Hematopoietic multipotent progenitor cell treated with erythropoietin and hydrocortisone succinate and interleukin-3 and kit ligand, for 6 days (in vitro differentiated cells): Measurements from ENCODE around the gene TPCN2.

Experiments used
- DNase-seq: peaks from one replicate; pipeline ENCODE4 v3.0.0-alpha.2; 2015

TPCN2 gene

GRCh38 chr11:69040051-69040450 lies 8.7 kb upstream of the TPCN2 start:
- DNase-seq, result no peak

- no peak for DNase-seq
Observed at GRCh38 chr11:69040581-69041260, 8.0 kb upstream of the TPCN2 start.

- DNase-seq, result no peak
Observed at GRCh38 chr11:69041516-69041915, 7.2 kb upstream of the TPCN2 start.

GRCh38 chr11:69044111-69045013 lies 4.4 kb upstream of the TPCN2 start:
- peak; percentile 81 for DNase-seq

DNA sequence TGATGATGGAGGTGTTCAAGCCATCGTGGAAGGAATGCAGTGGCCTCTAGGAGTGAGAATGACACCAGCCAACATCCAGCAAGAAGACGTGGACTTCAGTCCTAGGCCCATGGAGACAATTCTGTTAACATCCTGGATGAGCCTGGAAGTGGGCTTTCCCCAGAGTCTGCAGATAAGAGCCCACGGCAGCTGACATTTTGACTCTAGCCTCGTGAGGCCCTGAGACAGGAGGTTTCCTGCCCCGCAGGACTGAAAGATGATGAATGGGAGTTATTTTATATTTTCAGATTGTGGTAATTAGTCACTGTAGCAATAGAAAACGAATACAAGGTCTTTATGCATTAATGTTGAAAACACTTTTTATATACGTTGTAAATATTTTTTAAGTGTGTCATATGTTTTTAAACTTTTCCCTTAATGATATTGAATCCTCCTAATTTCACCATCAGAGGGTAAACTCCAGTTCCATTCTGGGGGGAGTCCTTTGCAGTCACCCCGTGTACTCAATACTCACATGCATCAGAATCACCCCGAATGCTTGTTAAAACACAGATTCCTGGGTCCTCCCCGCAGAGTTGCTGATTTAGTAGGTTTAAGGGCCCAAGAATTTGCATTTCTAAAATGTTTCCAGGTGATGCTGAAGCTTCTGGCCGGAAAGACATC lies 570 bp upstream of the TPCN2 start:
- DNase-seq, result peak; percentile 23

DNA sequence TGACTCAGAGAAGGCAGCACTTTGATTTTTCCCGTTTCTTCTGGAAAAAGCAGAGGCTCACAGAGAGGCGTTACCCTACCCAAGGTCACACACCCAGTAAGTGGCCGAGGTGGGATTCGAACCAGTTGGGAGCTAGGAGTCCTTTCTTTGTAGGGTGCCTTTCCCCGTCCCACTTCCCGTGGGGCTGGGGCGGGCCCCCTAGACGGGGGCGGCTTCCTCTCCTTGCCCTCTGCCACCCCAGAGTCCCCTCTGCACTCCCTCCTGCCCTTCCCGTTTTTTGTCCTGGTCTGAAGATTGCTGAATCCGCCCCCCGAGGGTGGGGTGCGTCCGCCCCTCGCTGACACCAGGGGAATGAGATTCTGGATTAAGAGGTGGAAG lies 747 bp downstream of the TPCN2 start:
- peak; percentile 52 for DNase-seq

- DNase-seq, result peak; percentile 23
Observed at GRCh38 chr11:69050592-69051380, 2.1 kb downstream of the TPCN2 start.

DNA sequence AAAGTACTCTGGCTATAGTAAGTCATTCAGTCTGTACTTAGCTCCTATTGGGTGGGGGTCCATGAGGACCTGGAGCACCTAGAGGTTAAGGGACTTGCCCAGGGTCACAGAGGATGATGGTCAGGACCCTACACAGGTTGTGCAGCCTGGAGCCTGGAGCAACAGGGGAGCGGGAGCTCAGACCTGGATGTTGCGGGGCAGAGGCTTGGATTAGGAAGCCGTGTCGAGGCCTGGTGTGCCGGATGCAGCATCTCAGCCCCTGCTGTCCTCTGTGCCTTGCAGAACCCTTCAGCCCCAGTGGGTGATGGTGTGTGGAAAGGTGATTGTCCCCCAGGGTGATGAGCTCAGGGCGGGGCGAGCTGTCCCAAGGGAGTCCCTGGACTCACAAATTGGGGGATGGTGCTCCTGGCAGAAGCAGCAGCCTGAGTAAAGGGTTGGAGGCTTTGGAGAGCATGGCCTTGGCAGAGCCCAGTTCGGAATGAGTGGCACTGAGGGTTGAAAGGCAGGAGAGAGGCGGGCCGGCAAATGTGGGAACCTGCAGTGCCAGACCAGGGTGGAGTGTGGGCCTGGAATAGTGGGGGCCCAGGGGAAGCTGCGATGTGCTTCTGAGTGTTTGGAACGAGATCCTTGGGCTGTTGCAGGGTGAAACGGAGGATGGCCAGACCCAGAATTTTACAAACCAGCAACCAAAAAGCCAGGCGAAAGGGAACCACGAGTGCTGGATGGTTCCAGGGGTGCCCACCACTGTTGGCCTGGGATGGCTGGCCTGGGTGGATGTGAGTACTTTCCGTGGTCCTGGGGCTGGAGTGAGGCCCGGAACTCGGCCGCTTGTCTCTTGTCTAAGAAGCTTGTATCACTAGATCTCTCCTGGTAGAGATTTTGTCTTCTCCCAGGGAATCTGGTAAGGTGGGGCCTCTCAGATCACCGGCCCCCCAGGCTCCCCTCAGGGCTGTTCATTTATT lies 2.9 kb downstream of the TPCN2 start:
- no peak for DNase-seq

DNA sequence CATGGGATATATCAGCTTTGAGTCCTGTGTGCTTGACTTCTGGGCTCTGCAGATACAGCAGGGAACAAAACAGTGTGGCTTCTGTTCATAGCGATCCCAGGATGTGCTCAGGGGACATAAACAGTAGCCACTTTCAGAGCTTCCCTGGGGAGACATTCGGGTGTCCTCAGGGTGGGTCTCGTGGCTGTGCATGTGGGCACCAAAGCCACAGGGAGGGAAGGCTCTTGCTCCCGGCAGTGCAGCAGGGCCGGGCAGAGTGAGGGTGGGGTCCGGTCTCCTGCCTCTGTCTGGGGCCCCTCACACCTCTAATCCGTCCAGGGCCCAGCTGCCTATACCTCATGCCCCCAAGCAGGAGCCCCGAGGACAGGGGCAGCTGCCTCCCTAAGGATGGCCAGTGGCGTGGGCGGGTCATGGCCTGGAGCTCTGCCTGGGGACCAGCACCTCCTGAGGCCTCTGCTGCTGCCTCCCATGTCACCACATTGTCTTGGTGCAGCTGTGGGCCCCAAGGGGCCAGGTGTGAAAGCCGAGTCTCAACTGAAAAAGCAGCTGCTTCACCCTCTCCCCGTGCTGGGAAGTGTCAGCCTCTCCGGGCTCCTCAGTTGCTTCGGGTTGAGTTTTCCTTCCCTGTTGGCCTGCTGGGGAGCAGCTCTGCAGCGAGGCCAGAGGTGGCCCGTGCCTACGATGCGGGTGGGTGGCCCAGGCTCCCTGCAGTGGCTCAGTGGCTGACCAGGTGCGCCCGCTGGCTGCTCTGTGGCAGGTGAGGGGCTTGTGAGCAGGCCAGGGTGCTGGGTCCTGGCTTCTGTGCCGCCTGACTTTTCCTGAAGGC lies 3.8 kb downstream of the TPCN2 start:
- no peak for DNase-seq

DNA sequence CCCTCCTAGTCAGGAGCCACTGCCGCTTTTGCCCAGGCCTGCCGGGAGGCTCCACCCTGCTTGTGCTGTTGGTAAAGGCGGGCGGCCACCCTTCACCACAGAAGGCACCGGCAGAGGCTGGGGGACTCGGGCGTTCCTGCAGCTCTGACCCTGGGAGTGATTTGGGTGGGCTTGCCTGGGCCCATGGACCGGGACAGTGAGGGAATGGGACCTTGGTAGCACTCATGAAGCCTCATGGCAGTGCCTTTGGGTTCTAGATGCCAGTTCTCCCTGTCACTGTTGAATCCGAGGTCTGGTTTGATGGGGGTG lies 4.4 kb downstream of the TPCN2 start:
- DNase-seq, result no peak

- no peak for DNase-seq
Observed at GRCh38 chr11:69053546-69054396, 5.0 kb downstream of the TPCN2 start.

DNA sequence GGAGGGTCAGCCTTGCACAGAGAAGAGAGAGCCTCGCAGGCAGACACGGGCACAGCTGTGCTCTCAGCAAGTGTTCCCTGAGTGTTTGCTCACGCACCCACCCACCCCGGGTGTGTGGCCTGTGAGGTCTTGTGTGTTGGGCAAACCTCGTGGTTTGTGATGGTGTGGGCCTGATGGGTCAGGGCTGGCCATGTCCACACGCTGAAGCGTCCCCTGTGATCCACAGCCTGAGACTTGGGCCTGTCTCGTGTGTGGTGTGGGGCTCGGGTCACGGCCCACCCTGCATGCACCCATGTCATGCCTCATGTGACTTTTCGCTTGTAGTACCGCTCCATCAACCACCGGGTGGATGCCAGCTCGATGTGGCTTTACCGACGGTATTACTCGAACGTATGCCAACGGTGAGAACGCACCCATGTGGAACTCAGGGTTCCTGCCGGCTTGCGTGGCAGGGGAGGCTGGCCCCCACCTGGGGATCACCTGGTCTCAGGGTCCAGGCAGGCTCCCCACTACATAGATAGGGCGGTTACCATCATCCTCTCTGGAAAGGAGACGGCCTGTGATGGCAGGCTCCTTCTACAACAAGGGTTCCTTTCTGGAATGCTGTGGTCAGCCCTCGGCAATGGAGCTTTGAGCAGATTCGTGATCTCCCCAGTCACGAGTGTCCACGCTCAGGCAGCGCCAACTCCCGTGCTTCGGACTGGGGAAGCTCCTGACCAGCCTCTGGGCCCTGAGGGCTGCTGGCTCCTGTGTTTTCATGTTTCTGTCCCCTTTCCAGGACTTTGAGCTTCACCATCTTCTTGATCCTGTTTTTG lies 5.9 kb downstream of the TPCN2 start:
- DNase-seq, result no peak

GRCh38 chr11:69055212-69055586 lies 6.5 kb downstream of the TPCN2 start:
- no peak for DNase-seq

GRCh38 chr11:69055598-69056516 lies 7.1 kb downstream of the TPCN2 start:
- DNase-seq, result peak; percentile 91

GRCh38 chr11:69057236-69057635 lies 8.5 kb downstream of the TPCN2 start:
- DNase-seq, result no peak

- DNase-seq, result no peak
Observed at GRCh38 chr11:69057801-69058200, 9.1 kb downstream of the TPCN2 start.

- DNase-seq, result no peak
Observed at GRCh38 chr11:69058511-69059270, 10.0 kb downstream of the TPCN2 start.
